IMR-90 (cell line): Measurements from ENCODE around the gene HDGFL2. TPM values are rescaled to one million over a fixed set of nuclear protein-coding genes. Genes with fewer than 3 reads are reported as not detected.

ENCODE experiments used
- ATAC-seq: fragments of 200-7000 bp; cut with Tn5 transposase; 2 replicates; pipeline ENCODE4 v1.9.1; 2020; ENCODE audit warnings: low read depth, mild to moderate bottlenecking, moderate library complexity
- BruUV-seq: library from RNA; stranded (reverse); fragments of 400-500 nt; replicated peaks from 2 replicates; lab custom pipeline; 2021; lab: Mats Ljungman, UMichigan
- CTCF ChIA-PET: fragments of 300-600 bp; formaldehyde crosslinking; extraction: SDS; loops from one replicate; lab custom pipeline; 2021; ENCODE audit warnings: antibody characterized with exemption; lab: Yijun Ruan, JAX
- POLR2A ChIA-PET: fragments of 300-600 bp; sonication (Branson Sonifier 250); formaldehyde crosslinking; loops from one replicate; lab custom pipeline; 2022; ENCODE audit warnings: antibody characterized with exemption; ENCODE audit not compliant: unreplicated experiment; lab: Charles Lee
- DNase-seq: peaks from one replicate; pipeline ENCODE4 v3.0.0; 2013
- H2AFZ ChIP-seq: replicated peaks from 2 replicates; pipeline ENCODE3; 2013; ENCODE audit warnings: low read length, mild to moderate bottlenecking; ENCODE audit not compliant: poor library complexity
- H2AK5ac ChIP-seq: 2 replicates; pipeline ENCODE4 v1.6.1; 2013; ENCODE audit warnings: low read depth, low read length, inconsistent platforms
- H2AK9ac ChIP-seq: replicated peaks from 2 replicates; pipeline ENCODE3; 2013; ENCODE audit warnings: mild to moderate bottlenecking, low read depth, low read length, moderate library complexity; ENCODE audit not compliant: poor library complexity
- H2BK120ac ChIP-seq: 2 replicates; pipeline ENCODE4 v1.6.1; 2013; ENCODE audit warnings: low read depth, low read length, inconsistent platforms
- H2BK15ac ChIP-seq: 3 replicates; pipeline ENCODE4 v1.6.1; 2013; ENCODE audit warnings: low read depth, low read length, inconsistent platforms
- H2BK20ac ChIP-seq: 2 replicates; pipeline ENCODE4 v1.6.1; 2013; ENCODE audit warnings: low read depth, mild to moderate bottlenecking, inconsistent platforms, low read length, moderate library complexity
- H2BK5ac ChIP-seq: 2 replicates; pipeline ENCODE4 v1.6.1; 2013; ENCODE audit warnings: mild to moderate bottlenecking, low read depth, low read length, inconsistent platforms; ENCODE audit not compliant: poor library complexity, severe bottlenecking
- H3K14ac ChIP-seq: replicated peaks from 2 replicates; pipeline ENCODE4 v1.6.1; 2013; ENCODE audit warnings: low read depth, low read length, inconsistent platforms
- H3K18ac ChIP-seq: 2 replicates; pipeline ENCODE4 v1.6.1; 2013; ENCODE audit warnings: low read depth, low read length, control low read depth
- H3K23ac ChIP-seq: 2 replicates; pipeline ENCODE4 v1.6.1; 2013; ENCODE audit warnings: low read depth, low read length, inconsistent platforms
- H3K27ac ChIP-seq: 2 replicates; pipeline ENCODE4 v1.5.1; 2013; ENCODE audit warnings: mild to moderate bottlenecking, control low read depth, low read length; ENCODE audit not compliant: insufficient read depth
- H3K27me3 ChIP-seq: 2 replicates; pipeline ENCODE4 v1.6.1; 2013; ENCODE audit warnings: low read length; ENCODE audit not compliant: control insufficient read depth, insufficient read depth
- H3K36me3 ChIP-seq: 2 replicates; pipeline ENCODE4 v1.6.1; 2013; ENCODE audit warnings: low read length, mixed read lengths; ENCODE audit not compliant: control insufficient read depth, insufficient read depth
- H3K4ac ChIP-seq: 2 replicates; pipeline ENCODE4 v1.6.1; 2013; ENCODE audit warnings: low read depth, low read length, inconsistent platforms
- H3K4me1 ChIP-seq: 2 replicates; pipeline ENCODE4 v1.6.1; 2013; ENCODE audit warnings: low read length, mixed read lengths; ENCODE audit not compliant: control insufficient read depth, insufficient read depth
- H3K4me2 ChIP-seq: 2 replicates; pipeline ENCODE4 v1.6.1; 2013; ENCODE audit warnings: low read depth, mild to moderate bottlenecking, control low read depth, low read length, moderate library complexity
- H3K4me3 ChIP-seq: 2 replicates; pipeline ENCODE4 v1.5.1; 2013; ENCODE audit warnings: low read depth, mild to moderate bottlenecking, control low read depth, low read length, moderate library complexity; ENCODE audit not compliant: insufficient read depth
- H3K56ac ChIP-seq: 2 replicates; pipeline ENCODE4 v1.6.1; 2013; ENCODE audit warnings: low read length, inconsistent platforms; ENCODE audit not compliant: insufficient read depth; ENCODE audit errors: extremely low read depth
- H3K79me1 ChIP-seq, 2 experiments: 2 replicates each; pipeline ENCODE4 v1.6.1; 2013; ENCODE audit warnings: low read length in 2 of 2, inconsistent platforms in 1 of 2, low read depth in 1 of 2
- H3K9ac ChIP-seq: 2 replicates; pipeline ENCODE4 v1.6.1; 2013; ENCODE audit warnings: low read depth, low read length, control low read depth
- H3K9me1 ChIP-seq: 2 replicates; pipeline ENCODE4 v1.6.1; 2013; ENCODE audit warnings: low read length, inconsistent platforms; ENCODE audit not compliant: insufficient read depth
- H3K9me3 ChIP-seq: 2 replicates; pipeline ENCODE4 v1.6.1; 2013; ENCODE audit warnings: low read length; ENCODE audit not compliant: control insufficient read depth, insufficient read depth
- H4K20me1 ChIP-seq: 2 replicates; pipeline ENCODE4 v1.6.1; 2013; ENCODE audit warnings: low read length, inconsistent platforms; ENCODE audit not compliant: insufficient read depth
- H4K5ac ChIP-seq: 2 replicates; pipeline ENCODE4 v1.6.1; 2013; ENCODE audit warnings: mild to moderate bottlenecking, low read depth, low read length, control low read depth
- H4K8ac ChIP-seq, 2 experiments: 2 replicates each; pipeline ENCODE4 v1.6.1; 2013; ENCODE audit warnings: low read depth in 2 of 2, low read length in 2 of 2, control low read depth in 1 of 2, inconsistent platforms in 1 of 2
- H4K91ac ChIP-seq: 2 replicates; pipeline ENCODE4 v1.6.1; 2013; ENCODE audit warnings: low read depth, low read length, inconsistent platforms; ENCODE audit not compliant: insufficient read depth
- MXI1 ChIP-seq: IDR thresholded peaks from 2 replicates; pipeline ENCODE4 v1.6.1; 2012; ENCODE audit warnings: low read depth, mild to moderate bottlenecking, low read length, moderate library complexity, borderline replicate concordance
- RCOR1 ChIP-seq: IDR thresholded peaks from 2 replicates; pipeline ENCODE4 v1.6.1; 2012; ENCODE audit warnings: mild to moderate bottlenecking, low read length, improper control_type of control experiment; ENCODE audit not compliant: insufficient replicate concordance
- WGBS, 2 experiments: methylation state at CpG; one replicate each; pipeline versions ENCODE4 v1.1.5 to v1.1.7; 2013; ENCODE audit warnings: missing lambda C conversion rate in 2 of 2; ENCODE audit not compliant: insufficient read length in 1 of 2; ENCODE audit errors: extremely low coverage in 2 of 2; 5-methylcytosine and 5-hydroxymethylcytosine counted together
- dilution Hi-C: fragments of 300-500 bp; cut with HindIII; formaldehyde crosslinking; loops from one replicate; pipeline ENCODE4 v1.14.3; 2018; ENCODE audit warnings: low sequenced_read_pairs; ENCODE audit not compliant: unreplicated experiment
- in situ Hi-C: fragments of 300-500 bp; cut with MboI; formaldehyde crosslinking; loops from 3 replicates; pipeline ENCODE4 v1.14.3; 2019; ENCODE audit warnings: low sequenced_read_pairs, inconsistent platforms, mixed read lengths
- intact Hi-C: fragments of 100-400 bp; cut with micrococcal nuclease; formaldehyde crosslinking; loops from 2 replicates; pipeline ENCODE4 v1.10.0; 2022
- polyA plus RNA-seq, 3 experiments: library from polyadenylated mRNA; depleted of rRNA; stranded (reverse); fragments of >200 nt; gene quantifications; 2 replicates each; pipeline ENCODE4 v1.2.3, GENCODE V29; 2012; ENCODE audit warnings: low replicate concordance in 1 of 3
- total RNA-seq: library from RNA; depleted of rRNA; stranded (reverse); fragments of >200 nt; gene quantifications from 2 replicates; pipeline ENCODE4 v1.2.3, GENCODE V29; 2012

Gene HDGFL2
- total and polyA plus RNA-seq, 2 of the 4 experiments (the other 2 are of a cell fraction) = 35.8 to 48.5 TPM

DNA sequence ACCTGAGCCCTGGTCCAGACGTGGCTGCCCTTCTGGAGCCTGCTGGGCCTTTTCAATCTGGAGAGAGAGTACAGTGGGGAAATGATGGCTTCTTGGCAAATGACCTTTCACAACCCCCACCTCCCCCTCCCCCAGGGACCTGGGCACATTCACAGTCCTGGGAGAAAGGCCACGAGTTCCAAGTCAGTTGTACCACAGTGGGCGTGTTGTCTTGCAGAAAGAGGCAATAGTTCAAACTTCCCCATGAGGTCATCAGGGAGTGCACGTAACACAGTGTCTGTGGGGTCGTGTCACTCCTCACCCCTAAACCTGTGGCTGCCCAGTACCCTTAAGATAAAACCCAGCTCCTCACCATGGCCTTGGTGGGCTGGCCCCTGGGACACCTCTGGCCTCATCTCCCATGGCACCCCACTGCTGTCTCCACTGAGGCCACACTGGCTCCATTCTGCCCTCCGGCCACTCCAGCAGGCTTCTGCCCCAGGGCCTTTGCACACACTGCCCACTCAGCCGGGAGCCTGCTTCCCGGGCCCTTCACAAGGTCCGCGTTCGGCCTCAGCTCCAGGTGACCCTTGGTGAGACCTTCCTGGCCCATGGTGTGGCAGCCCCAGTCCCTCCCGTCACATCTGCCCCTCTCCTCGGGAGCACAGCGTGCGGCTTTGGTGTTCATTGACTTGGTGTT lies 32.9 kb downstream of the HDGFL2 start:
- Histone ChIP-seq H2BK120ac (no peak overlapping the region), H3K27me3 (no peaks in the 10 kb centered on the region), H3K4me2 (no peak overlapping the region), H4K5ac (no peak overlapping the region), H4K20me1 (no peaks in the 10 kb centered on the region), H3K27ac (no peak overlapping the region), H3K14ac (no peak overlapping the region), H2AK9ac (no peak overlapping the region), H2BK20ac (no peak overlapping the region), H3K4me3 (no peak overlapping the region), H3K18ac (no peak overlapping the region), H3K23ac (no peak overlapping the region), H3K4me1 (peaks cover 4% of the 10 kb centered on the region), H3K9ac (no peak overlapping the region), H3K36me3 (peaks cover 45% of the 10 kb centered on the region), H3K9me1 (peaks cover 8% of the 10 kb centered on the region; the same call in 1 of the 2 replicates), H4K91ac (no peak overlapping the region), H2AFZ (no peak overlapping the region), H2AK5ac (no peak overlapping the region), H3K9me3 (no peaks in the 10 kb centered on the region), H2BK15ac (no peak overlapping the region), H3K79me1 (peaks cover 0 to 8% of the 10 kb centered on the region in 2 experiments; a peak in 1 of 4 replicates), H4K8ac (no peak overlapping the region), H2BK5ac (no peak overlapping the region), H3K56ac (no peak overlapping the region), H3K4ac (no peak overlapping the region)
- DNase-seq (no peak), ATAC-seq (no peak)
- ChIA-PET CTCF (no interaction called here), POLR2A (no interaction called here)
- in situ Hi-C loops = no loop called here
- no TSS peak for BruUV-seq
- dilution Hi-C loops = no loop called here
- intact Hi-C loops = no loop called here
- 83% methylated on average over 8 of the region's 15 CpGs; no CpG with 5 or more reads in 1 of the 2 experiments for WGBS, 2 experiments
- TF ChIP-seq RCOR1 (no peak), MXI1 (no peak)
